HG02938 (cell line): ENCODE data around the gene C19orf12.

Experiments used
- ATAC-seq: cut with Tn5 transposase; IDR thresholded peaks from one replicate; pipeline ENCODE4 v1.9.1; 2021; ENCODE audit warnings: mild to moderate bottlenecking, moderate library complexity; ENCODE audit not compliant: unreplicated experiment

Gene C19orf12

DNA sequence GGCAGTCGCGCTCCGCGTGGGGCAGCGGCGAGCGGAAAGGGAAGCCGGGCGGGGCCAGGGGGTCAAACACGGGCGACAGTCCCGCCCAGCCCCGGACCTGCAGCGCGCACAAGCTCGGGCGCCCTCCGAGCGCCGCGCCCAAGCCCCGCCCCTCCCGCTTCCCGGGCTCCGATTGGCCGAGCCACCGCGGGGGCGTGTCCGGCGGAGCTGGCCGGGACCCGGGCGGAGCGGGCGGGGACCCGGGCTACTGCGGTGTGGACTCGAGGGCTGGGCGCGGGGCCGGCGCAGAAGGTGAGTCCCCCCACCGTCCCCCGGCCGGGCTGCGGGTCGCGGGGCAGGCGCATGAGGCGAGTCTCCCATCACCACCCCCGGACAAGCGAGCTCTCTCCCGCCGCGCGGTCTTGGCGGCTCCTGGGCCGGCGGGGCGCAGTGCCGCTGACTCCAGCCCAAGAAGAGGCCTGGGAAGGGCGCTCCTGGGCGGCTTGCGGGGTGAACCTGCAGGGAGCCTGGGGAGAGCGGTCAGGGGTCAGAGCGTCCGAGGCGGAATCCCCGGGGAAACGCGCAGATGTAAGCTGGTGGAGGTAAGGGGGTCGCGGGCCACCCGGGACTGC lies 49.7 kb downstream of the C19orf12 start, which contains the start of gene PLEKHF1:
Gene PLEKHF1 (plus strand): TSS at position 247 of the 611 bp plus-strand sequence. CDS start 8,379 bp downstream, outside the sequence.
- peak; percentile 69 for ATAC-seq

DNA sequence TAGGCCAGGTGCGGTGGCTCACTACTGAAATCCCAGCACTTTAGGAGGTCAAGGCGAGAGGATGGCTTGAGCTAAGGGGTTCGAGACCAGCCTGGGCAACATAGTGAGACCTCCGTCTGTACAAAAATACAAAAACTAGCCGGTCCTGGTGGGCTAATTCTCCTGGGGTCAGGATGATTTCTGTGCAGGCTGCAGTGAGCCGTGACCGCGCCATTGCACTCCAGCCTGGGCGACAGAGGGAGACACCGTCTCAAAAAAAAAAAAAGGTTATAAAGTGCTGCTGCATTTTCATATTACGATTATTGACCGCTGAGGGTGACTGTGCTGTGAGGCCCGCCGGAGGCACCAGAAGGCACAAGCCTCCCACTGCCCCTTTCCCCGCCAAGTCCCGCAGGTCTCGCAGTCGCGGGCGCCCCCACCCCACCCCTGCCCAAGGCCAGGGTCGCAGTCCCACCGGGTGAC lies 50.3 kb downstream of the C19orf12 start:
- ATAC-seq, result peak; percentile 27

DNA sequence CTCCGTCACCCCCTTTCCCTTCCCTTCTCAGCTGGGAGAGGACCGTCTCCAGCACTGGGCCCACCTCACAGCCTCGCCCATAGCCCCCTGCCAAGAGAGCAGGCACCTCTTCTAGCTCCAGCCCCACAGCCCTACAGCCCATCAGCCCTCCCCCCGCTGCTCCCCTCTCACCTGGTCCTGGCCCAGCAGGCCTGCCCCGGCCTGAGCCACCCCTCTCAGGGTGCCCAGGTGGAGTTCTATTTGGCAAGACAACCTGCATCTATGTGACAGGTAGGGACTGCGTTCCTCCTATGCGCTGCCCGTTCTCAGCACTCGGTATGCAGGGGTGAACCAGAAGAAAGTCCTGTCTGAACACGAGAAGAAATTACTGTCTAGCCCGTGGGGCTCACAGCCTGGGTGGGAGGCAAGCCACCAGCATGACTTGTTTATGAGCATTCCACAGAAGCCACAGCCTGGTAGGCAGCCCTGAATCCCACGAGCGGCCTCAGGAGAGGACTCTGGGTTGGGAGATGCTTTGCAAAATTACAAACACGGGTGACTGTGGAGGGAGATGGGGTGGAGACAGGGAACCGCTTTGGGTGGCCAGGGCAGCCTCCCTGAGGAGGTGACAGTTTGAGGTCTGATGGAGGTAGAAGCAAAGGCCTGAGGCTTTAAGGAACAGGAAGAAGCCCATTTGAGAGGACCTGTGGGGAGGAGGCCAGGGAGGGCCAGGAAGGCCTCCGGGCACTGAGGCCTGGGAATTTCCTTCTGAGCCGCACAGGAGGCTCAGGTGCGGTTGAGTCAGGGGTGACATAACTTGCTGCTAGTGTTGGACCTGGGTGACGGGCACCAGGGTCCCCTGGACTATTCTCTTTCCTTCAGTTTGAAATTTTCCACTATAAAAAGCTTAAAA lies 51.0 kb downstream of the C19orf12 start:
- no peak for ATAC-seq

DNA sequence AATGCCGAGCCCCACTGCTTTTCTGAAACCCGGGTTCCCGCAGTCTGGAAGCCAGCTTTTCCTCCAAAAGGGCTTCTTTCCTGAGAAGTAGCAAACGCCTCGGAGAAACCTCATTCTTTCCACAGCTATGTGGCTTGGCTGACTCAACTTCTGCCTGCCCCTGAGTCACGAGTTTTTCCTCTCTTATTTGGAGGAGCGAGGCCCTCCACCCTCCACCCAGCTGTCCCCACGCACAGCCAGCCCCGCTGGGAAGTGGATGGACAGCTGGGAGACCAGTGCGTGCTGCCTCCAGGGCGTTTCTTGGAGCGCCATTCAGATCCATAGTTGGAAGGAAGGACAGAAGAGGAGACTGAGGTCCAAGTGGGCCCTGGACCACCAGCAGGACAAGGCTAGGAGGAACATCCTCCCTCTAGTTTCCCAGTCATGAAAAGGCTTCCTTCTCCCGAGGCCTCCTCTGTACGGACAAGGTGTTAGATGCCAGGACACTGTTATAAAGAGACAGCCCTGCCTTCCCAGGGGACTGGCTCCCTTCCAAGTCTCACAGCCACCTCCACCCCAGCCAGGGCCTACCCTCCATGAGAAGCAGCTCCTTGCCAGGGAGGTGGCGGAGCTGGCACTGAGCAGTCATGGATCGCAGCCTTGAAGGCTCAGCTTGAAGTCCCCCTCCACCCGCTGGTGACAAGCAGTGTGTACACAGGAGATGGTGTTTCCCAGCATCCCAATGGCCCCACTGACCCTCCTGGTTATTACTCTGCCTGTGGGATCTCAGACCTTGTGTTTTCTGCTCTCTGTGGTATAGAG lies 52.3 kb downstream of the C19orf12 start:
- no peak for ATAC-seq

DNA sequence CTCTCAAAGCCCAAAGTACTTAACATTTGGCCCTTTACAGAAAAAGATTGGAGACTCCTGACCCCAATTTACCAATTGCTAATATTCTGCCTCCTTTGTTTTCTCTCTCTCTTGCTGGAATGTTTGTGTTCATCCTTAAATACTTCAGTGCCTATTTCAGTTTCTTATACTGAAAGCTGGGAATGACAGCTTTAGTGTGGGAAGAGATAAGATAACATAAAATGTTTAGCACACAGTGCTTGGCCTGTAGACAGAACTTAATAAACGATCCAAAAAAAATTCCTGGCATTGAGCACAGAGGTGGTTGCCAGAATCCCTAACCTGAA lies 52.8 kb downstream of the C19orf12 start:
- ATAC-seq, result no peak

DNA sequence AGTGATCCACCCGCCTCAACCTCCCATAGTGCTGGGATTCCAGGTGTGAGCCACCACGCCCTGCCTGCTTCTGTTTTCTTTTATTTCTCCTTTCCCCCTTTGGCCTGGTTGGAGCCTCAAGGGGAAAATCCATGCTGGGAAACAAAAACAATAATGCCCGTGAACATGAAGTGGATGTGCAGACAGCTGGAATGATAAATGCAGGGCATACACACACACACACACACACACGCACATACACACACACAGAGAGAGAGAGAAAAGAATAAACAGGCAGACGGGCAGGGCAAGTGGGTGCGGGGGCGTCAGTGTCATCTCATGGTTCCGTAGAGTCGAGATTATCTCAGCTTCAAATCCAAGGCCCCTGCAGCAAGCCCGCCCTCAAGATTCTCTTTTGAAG lies 54.2 kb downstream of the C19orf12 start:
- ATAC-seq, result no peak

DNA sequence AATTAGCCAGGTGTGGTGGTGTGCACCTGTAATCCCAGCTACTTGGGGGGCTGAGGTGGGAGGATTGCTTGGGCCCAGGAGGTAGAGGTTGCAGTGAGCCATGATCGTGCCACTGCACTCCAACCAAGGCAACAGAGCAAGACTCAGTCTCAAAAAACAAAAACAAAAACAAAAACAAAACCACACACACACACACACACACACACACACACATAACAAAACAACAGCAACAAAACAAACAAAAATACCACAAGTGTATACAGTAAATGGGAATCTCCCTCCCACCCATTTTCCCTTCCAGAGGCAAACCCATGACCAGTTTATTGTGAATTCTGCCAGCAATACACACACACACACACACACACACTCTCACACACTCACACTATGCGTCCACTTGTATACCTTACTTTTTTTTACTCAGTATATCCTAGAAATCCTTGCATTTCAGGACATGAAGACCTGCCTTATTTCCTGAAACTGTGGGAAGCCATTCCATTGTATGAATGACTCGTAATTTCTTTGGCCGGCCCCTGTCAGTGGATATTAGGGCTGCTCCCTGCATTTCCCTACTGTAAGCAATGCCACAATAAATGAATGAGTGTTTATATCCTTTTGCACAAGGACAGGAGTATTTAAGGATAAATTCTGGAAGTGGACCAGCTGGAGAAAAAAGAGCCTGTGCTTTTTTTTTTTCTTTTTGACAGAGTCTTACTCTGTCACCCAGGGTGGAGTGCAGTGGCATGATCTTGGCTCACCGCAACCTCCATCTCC lies 56.7 kb downstream of the C19orf12 start:
- ATAC-seq, result no peak

DNA sequence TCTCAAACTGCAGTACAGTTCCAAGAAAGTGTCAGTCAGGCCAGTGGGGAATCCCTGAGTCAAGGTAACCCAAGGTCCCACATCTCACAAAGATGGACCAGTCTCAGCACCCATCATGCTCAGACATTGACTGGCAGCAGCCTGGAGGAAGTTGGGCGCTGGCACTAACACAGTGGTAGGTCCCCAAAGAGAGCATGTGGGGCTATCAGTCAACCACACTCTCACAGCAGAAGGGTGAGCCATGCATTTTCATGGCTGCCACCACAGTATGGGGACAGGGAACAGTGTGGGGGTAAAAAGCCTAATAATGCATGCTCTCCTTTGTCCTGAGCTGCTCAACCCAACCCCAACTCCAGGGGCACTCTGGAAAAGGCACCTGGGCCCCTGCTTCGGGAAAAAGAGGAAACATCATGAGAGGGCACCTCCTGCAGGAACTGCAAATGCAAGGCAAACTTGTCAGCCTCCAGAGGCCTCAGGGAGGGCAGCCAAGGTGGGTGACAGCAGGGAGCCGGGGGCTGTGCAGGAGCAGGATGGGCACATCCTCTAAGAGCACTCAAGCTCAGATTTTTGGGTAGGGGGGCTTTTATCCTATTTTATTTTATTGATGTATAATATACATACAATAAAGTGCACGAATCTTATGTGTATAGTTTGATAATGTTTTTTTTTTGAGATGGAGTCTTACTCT lies 59.3 kb downstream of the C19orf12 start:
- ATAC-seq, result no peak

DNA sequence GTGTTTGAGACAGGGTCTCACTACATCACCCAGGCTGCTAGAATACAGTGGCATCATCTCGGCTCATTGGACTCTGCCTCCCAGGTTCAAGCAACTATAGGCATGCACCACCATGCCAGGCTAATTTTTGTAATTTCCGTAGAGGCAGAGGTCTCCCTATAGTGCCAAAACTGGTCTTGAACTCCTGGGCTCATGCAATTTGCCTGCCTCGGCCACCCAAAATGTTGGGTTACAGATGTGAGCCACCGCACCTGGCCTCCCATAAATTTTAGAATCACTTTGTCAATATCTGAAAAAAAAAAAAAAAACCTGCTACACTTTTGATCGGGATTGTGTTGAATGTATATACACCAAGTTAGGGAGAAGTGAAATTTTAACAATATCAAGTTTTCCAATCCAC lies 61.7 kb downstream of the C19orf12 start:
- no peak for ATAC-seq

DNA sequence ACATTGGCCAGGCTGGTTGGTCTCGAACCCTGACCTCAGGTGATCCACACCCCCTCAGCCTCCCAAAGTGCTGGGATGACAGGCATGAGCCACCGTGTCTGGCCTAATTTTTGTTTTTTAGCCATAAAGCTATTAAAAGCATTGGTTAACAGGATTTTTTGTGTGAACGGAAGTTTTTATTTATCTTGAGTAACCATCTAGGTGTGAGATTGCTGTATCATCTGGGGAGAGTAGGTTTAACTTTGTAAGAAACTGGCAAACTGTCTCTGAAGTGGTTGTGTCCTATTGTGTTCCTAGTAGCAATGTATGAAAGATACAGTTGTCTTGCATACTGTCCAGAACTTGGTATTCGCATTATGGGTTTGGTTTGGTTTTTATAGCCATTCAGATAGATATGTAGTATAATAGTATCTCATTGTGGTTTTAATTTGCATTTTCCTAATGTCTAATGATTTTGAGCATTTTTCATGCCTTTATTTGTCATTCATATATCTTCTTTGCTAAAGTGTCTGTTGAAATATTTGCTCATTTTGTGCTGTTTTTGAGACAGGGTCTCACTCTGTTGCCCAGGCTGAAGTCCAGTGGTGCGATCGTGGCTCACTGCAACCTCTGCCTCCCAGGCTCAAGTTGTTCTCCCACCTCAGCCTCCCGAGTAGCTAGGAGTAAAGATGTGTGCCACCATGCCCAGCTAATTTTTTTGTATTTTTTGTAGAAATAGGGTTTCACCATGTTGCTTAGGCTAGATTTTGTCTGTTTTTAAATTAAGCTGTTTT lies 63.3 kb downstream of the C19orf12 start:
- no peak for ATAC-seq

DNA sequence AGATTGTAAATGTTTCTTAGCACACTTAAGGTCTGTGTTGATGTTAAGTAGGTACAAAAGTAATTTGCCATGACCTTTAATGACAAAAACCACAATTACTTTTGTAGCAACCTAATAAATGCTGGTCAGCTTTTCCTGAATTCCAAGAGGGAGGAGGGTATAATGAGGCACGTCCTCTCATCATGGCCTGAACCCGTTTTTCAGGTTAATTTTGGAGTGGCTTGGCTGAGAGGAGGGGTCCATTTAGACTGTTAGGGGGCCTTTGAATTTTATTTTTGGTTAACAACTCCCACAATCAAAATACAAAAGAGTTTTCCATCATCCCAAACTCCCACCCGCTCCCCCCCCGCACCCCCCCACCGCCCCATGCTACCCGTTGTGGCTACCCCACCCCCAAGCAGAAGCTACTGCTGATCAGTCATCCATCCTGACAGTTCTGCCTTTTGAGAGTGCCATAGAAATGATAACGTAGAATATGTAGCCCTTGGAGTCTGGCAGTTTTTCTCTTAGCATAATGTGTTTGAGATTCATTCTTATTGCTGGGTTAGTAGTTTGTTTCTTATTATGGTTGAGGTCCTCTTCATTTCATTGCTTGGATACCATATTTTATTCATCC lies 64.2 kb downstream of the C19orf12 start:
- ATAC-seq, result no peak
